ENCODE measurements around the gene ZNF346.

Gene ZNF346

GRCh38 chr5:177111720-177112394, 89.4 kb downstream of the ZNF346 start:
- no peak overlapping the region for H3K27ac ChIP-seq (ENCODE audit: low read length)
- H3K4me1 ChIP-seq (ENCODE audit: control insufficient read depth in 1 of 2, insufficient read depth in 2 of 2, low read length in 2 of 2), result peaks cover 4 to 16% of the 10 kb centered on the region in 2 donors
- no peaks in the 10 kb centered on the region for H3K36me3 ChIP-seq (ENCODE audit: control insufficient read depth in 1 of 2, insufficient read depth in 2 of 2, low read length in 2 of 2)
- no peaks in the 10 kb centered on the region for H3K27me3 ChIP-seq (ENCODE audit: low read depth, low read length)
- H3K4me3 ChIP-seq (ENCODE audit: low read depth in 1 of 2, low read length in 2 of 2), result no peak overlapping the region
- H3K9me3 ChIP-seq (ENCODE audit: control insufficient read depth in 1 of 2, low read length in 2 of 2), result no peaks in the 10 kb centered on the region

- Histone ChIP-seq H3K36me3 (ENCODE audit: control insufficient read depth in 1 of 2, insufficient read depth in 2 of 2, low read length in 2 of 2) (no peaks in the 10 kb centered on the region), H3K9me3 (ENCODE audit: control insufficient read depth in 1 of 2, low read length in 2 of 2) (no peaks in the 10 kb centered on the region), H3K4me3 (ENCODE audit: low read depth in 1 of 2, low read length in 2 of 2) (no peak overlapping the region), H3K4me1 (ENCODE audit: control insufficient read depth in 1 of 2, insufficient read depth in 2 of 2, low read length in 2 of 2) (peaks cover 4 to 16% of the 10 kb centered on the region in 2 donors), H3K27ac (ENCODE audit: low read length) (no peak overlapping the region), H3K27me3 (ENCODE audit: low read depth, low read length) (no peaks in the 10 kb centered on the region)
These were observed 90.2 kb downstream of the ZNF346 start for GRCh38 chr5:177112589-177113220.

GRCh38 chr5:177113566-177114424, 91.3 kb downstream of the ZNF346 start:
- H3K27ac ChIP-seq (ENCODE audit: low read length), result no peak overlapping the region
- no peak overlapping the region for H3K4me3 ChIP-seq (ENCODE audit: low read depth in 1 of 2, low read length in 2 of 2)

GRCh38 chr5:177116631-177117373, 94.3 kb downstream of the ZNF346 start:
- H3K27me3 ChIP-seq (ENCODE audit: low read depth, low read length), result no peaks in the 10 kb centered on the region
- H3K4me3 ChIP-seq (ENCODE audit: low read depth in 1 of 2, low read length in 2 of 2), result peak overlapping the region in 1 of 2 donors; percentile 43
- no peak overlapping the region for H3K27ac ChIP-seq (ENCODE audit: low read length)
- no peaks in the 10 kb centered on the region for H3K36me3 ChIP-seq (ENCODE audit: control insufficient read depth in 1 of 2, insufficient read depth in 2 of 2, low read length in 2 of 2)
- peaks cover 2 to 14% of the 10 kb centered on the region in 2 donors for H3K4me1 ChIP-seq (ENCODE audit: control insufficient read depth in 1 of 2, insufficient read depth in 2 of 2, low read length in 2 of 2)
- no peaks in the 10 kb centered on the region for H3K9me3 ChIP-seq (ENCODE audit: control insufficient read depth in 1 of 2, low read length in 2 of 2)

More at GRCh38 chr5:177113566-177114424, 91.3 kb downstream of the ZNF346 start:
- Histone ChIP-seq H3K9me3 (ENCODE audit: control insufficient read depth in 1 of 2, low read length in 2 of 2) (no peaks in the 10 kb centered on the region), H3K36me3 (ENCODE audit: control insufficient read depth in 1 of 2, insufficient read depth in 2 of 2, low read length in 2 of 2) (no peaks in the 10 kb centered on the region), H3K27me3 (ENCODE audit: low read depth, low read length) (no peaks in the 10 kb centered on the region), H3K4me1 (ENCODE audit: control insufficient read depth in 1 of 2, insufficient read depth in 2 of 2, low read length in 2 of 2) (peaks cover 4 to 16% of the 10 kb centered on the region in 2 donors)

- no peaks in the 10 kb centered on the region for H3K9me3 ChIP-seq (ENCODE audit: control insufficient read depth in 1 of 2, low read length in 2 of 2)
- H3K27ac ChIP-seq (ENCODE audit: low read length), result no peak overlapping the region
- no peaks in the 10 kb centered on the region for H3K27me3 ChIP-seq (ENCODE audit: low read depth, low read length)
- peaks cover 0 to 14% of the 10 kb centered on the region in 2 donors for H3K4me1 ChIP-seq (ENCODE audit: control insufficient read depth in 1 of 2, insufficient read depth in 2 of 2, low read length in 2 of 2)
- H3K36me3 ChIP-seq (ENCODE audit: control insufficient read depth in 1 of 2, insufficient read depth in 2 of 2, low read length in 2 of 2), result no peaks in the 10 kb centered on the region
- H3K4me3 ChIP-seq (ENCODE audit: low read depth in 1 of 2, low read length in 2 of 2), result no peak overlapping the region
These were observed 95.0 kb downstream of the ZNF346 start for GRCh38 chr5:177117441-177118045.

- Histone ChIP-seq H3K27ac (ENCODE audit: low read length) (no peak overlapping the region), H3K4me1 (ENCODE audit: control insufficient read depth in 1 of 2, insufficient read depth in 2 of 2, low read length in 2 of 2) (no peaks in the 10 kb centered on the region), H3K9me3 (ENCODE audit: control insufficient read depth in 1 of 2, low read length in 2 of 2) (no peaks in the 10 kb centered on the region), H3K36me3 (ENCODE audit: control insufficient read depth in 1 of 2, insufficient read depth in 2 of 2, low read length in 2 of 2) (no peaks in the 10 kb centered on the region), H3K4me3 (ENCODE audit: low read depth in 1 of 2, low read length in 2 of 2) (no peak overlapping the region), H3K27me3 (ENCODE audit: low read depth, low read length) (no peaks in the 10 kb centered on the region)
These were observed 100.1 kb downstream of the ZNF346 start for GRCh38 chr5:177122566-177122965.

GRCh38 chr5:177123789-177124485, 101.4 kb downstream of the ZNF346 start:
- H3K9me3 ChIP-seq (ENCODE audit: control insufficient read depth in 1 of 2, low read length in 2 of 2), result no peaks in the 10 kb centered on the region
- H3K27ac ChIP-seq (ENCODE audit: low read length), result no peak overlapping the region
- H3K36me3 ChIP-seq (ENCODE audit: control insufficient read depth in 1 of 2, insufficient read depth in 2 of 2, low read length in 2 of 2), result no peaks in the 10 kb centered on the region
- H3K4me3 ChIP-seq (ENCODE audit: low read depth in 1 of 2, low read length in 2 of 2), result no peak overlapping the region
- no peaks in the 10 kb centered on the region for H3K4me1 ChIP-seq (ENCODE audit: control insufficient read depth in 1 of 2, insufficient read depth in 2 of 2, low read length in 2 of 2)
- H3K27me3 ChIP-seq (ENCODE audit: low read depth, low read length), result no peaks in the 10 kb centered on the region

- Histone ChIP-seq H3K27me3 (ENCODE audit: low read depth, low read length) (no peaks in the 10 kb centered on the region), H3K36me3 (ENCODE audit: control insufficient read depth in 1 of 2, insufficient read depth in 2 of 2, low read length in 2 of 2) (no peaks in the 10 kb centered on the region), H3K27ac (ENCODE audit: low read length) (no peak overlapping the region), H3K4me1 (ENCODE audit: control insufficient read depth in 1 of 2, insufficient read depth in 2 of 2, low read length in 2 of 2) (no peaks in the 10 kb centered on the region), H3K4me3 (ENCODE audit: low read depth in 1 of 2, low read length in 2 of 2) (no peak overlapping the region), H3K9me3 (ENCODE audit: control insufficient read depth in 1 of 2, low read length in 2 of 2) (no peaks in the 10 kb centered on the region)
These were observed 102.0 kb downstream of the ZNF346 start for GRCh38 chr5:177124486-177124991.

GRCh38 chr5:177126771-177127170, 104.3 kb downstream of the ZNF346 start:
- no peaks in the 10 kb centered on the region for H3K9me3 ChIP-seq (ENCODE audit: control insufficient read depth in 1 of 2, low read length in 2 of 2)
- H3K36me3 ChIP-seq (ENCODE audit: control insufficient read depth in 1 of 2, insufficient read depth in 2 of 2, low read length in 2 of 2), result no peaks in the 10 kb centered on the region
- no peaks in the 10 kb centered on the region for H3K27me3 ChIP-seq (ENCODE audit: low read depth, low read length)
- no peak overlapping the region for H3K4me3 ChIP-seq (ENCODE audit: low read depth in 1 of 2, low read length in 2 of 2)
- no peak overlapping the region for H3K27ac ChIP-seq (ENCODE audit: low read length)
- no peaks in the 10 kb centered on the region for H3K4me1 ChIP-seq (ENCODE audit: control insufficient read depth in 1 of 2, insufficient read depth in 2 of 2, low read length in 2 of 2)

GRCh38 chr5:177128551-177128981, 106.1 kb downstream of the ZNF346 start:
- Histone ChIP-seq H3K4me3 (ENCODE audit: low read depth in 1 of 2, low read length in 2 of 2) (no peak overlapping the region), H3K27ac (ENCODE audit: low read length) (no peak overlapping the region)

More at GRCh38 chr5:177128551-177128981, 106.1 kb downstream of the ZNF346 start:
- H3K36me3 ChIP-seq (ENCODE audit: control insufficient read depth in 1 of 2, insufficient read depth in 2 of 2, low read length in 2 of 2), result no peaks in the 10 kb centered on the region
- H3K9me3 ChIP-seq (ENCODE audit: control insufficient read depth in 1 of 2, low read length in 2 of 2), result no peaks in the 10 kb centered on the region
- no peaks in the 10 kb centered on the region for H3K4me1 ChIP-seq (ENCODE audit: control insufficient read depth in 1 of 2, insufficient read depth in 2 of 2, low read length in 2 of 2)
- H3K27me3 ChIP-seq (ENCODE audit: low read depth, low read length), result no peaks in the 10 kb centered on the region

Data from muscle layer of duodenum (tissue), 2 donors.